Upper lobe of right lung (tissue), 1 donor: ENCODE measurements around the gene TBCA. TPM values are rescaled to one million over a fixed set of nuclear protein-coding genes. Genes with fewer than 3 reads are reported as not detected.

ENCODE experiments used
- ATAC-seq: fragments of 200-7000 bp; cut with Tn5 transposase; one replicate; pipeline ENCODE4 v1.9.1; 2020; ENCODE audit warnings: mild to moderate bottlenecking, moderate library complexity
- DNase-seq: peaks from one replicate; pipeline ENCODE4 v3.0.0-alpha.2; 2020
- H3K27ac ChIP-seq: fragments of 200-600 bp; one replicate; pipeline ENCODE4 v1.8.0; 2022
- H3K27me3 ChIP-seq: fragments of 200-600 bp; one replicate; pipeline ENCODE4 v1.8.0; 2022; ENCODE audit warnings: mild to moderate bottlenecking
- H3K36me3 ChIP-seq: fragments of 200-600 bp; one replicate; pipeline ENCODE4 v1.8.0; 2022
- H3K4me1 ChIP-seq: fragments of 200-600 bp; one replicate; pipeline ENCODE4 v1.8.0; 2022
- H3K4me3 ChIP-seq: fragments of 200-600 bp; one replicate; pipeline ENCODE4 v1.8.0; 2022; ENCODE audit warnings: mild to moderate bottlenecking
- H3K9me3 ChIP-seq: fragments of 200-600 bp; one replicate; pipeline ENCODE4 v1.8.0; 2022
- intact Hi-C: fragments of 100-400 bp; cut with DNase I; formaldehyde crosslinking; loops from one replicate; pipeline ENCODE4 v1.11.0; 2022
- long read RNA-seq: library from polyadenylated mRNA; unstranded; transcript quantifications from one replicate; pipeline ENCODE4 v2.0.0, GENCODE V29; 2021
- total RNA-seq: library from RNA; stranded (reverse); fragmentation: NEBNext Ultra II Directional; extraction: Animal tissue kit (Norgen Biotek cat#: 25700); gene quantifications from one replicate; pipeline ENCODE4 v1.2.1, GENCODE V29; 2021
- TF ChIP-seq, protein P1 (sequence below): fragments of 200-600 bp; IDR thresholded peaks from one replicate; pipeline ENCODE4 v1.8.0; 2022; ENCODE audit warnings: antibody characterized with exemption
- donor health status: DM: no; HTN: yes; CAD: no; lungs with severe emphysema.

TBCA gene
- total RNA-seq: 120 TPM
- long read RNA-seq, transcript TBCA-202 (4 exons, 683 nt): major isoform, 26 of 33 reads
- long read RNA-seq, partial matches to known transcripts: 0 of 33 reads
- long read RNA-seq, other reads (novel, unspliced or antisense): 7 of 33 reads

- Histone ChIP-seq H3K9me3 (no peaks in the 10 kb centered on the region), H3K27me3 (no peaks in the 10 kb centered on the region), H3K4me3 (peak within 1 kb of the TSS; percentile 75), H3K4me1 (peaks cover 27% of the 10 kb centered on the region), H3K27ac (peak within 1 kb of the TSS; percentile 97), H3K36me3 (no peaks in the 10 kb centered on the region)
- ATAC-seq: peak; percentile 97
- peak; percentile 95 for DNase-seq
- TF ChIP-seq, protein P1, sequence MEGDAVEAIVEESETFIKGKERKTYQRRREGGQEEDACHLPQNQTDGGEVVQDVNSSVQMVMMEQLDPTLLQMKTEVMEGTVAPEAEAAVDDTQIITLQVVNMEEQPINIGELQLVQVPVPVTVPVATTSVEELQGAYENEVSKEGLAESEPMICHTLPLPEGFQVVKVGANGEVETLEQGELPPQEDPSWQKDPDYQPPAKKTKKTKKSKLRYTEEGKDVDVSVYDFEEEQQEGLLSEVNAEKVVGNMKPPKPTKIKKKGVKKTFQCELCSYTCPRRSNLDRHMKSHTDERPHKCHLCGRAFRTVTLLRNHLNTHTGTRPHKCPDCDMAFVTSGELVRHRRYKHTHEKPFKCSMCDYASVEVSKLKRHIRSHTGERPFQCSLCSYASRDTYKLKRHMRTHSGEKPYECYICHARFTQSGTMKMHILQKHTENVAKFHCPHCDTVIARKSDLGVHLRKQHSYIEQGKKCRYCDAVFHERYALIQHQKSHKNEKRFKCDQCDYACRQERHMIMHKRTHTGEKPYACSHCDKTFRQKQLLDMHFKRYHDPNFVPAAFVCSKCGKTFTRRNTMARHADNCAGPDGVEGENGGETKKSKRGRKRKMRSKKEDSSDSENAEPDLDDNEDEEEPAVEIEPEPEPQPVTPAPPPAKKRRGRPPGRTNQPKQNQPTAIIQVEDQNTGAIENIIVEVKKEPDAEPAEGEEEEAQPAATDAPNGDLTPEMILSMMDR: peak; percentile 35
- intact Hi-C loops: no loop called here
Measured at GRCh38 chr5:77775790-77776553, at the start of gene TBCA. Gene TBCA (minus strand): TSS chr5:77776339. CDS start chr5:77776257, 82 bp downstream.

DNA sequence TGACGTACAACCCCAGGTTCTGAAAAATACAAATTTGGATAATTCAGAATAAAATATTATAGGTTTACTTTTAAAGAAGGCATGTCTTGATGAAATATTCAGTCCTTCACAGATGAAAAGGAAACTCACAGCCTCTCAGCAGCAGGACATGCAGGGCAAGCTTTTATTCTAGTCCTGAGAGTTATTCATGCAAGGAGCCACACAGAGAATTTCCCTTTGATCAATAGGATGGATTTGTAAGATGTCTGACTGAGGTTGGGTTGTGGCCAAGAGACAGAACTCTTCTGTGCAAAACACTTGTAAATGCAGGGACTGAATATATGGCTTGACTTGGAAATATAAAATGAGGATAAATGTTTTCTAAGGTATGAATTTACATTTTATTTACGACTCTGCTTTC lies 48.8 kb upstream of the TBCA start:
- no peaks in the 10 kb centered on the region for H3K4me1 ChIP-seq
- intact Hi-C loops: no loop called here

GRCh38 chr5:77816686-77817085 lies 40.5 kb upstream of the TBCA start:
- DNase-seq (no peak), ATAC-seq (no peak)
- Histone ChIP-seq H3K4me3 (no peak overlapping the region), H3K27me3 (no peaks in the 10 kb centered on the region), H3K9me3 (no peaks in the 10 kb centered on the region), H3K4me1 (no peaks in the 10 kb centered on the region), H3K27ac (no peak overlapping the region), H3K36me3 (no peaks in the 10 kb centered on the region)
- TF ChIP-seq, protein P1: no peak
- intact Hi-C loops: no loop called here

More for the DNA sequence above, 48.8 kb upstream of the TBCA start:
- Histone ChIP-seq H3K36me3 (no peaks in the 10 kb centered on the region), H3K9me3 (no peaks in the 10 kb centered on the region), H3K4me3 (no peak overlapping the region), H3K27ac (no peak overlapping the region), H3K27me3 (no peaks in the 10 kb centered on the region)
- DNase-seq (no peak), ATAC-seq (no peak)
- TF ChIP-seq, protein P1: no peak

DNA sequence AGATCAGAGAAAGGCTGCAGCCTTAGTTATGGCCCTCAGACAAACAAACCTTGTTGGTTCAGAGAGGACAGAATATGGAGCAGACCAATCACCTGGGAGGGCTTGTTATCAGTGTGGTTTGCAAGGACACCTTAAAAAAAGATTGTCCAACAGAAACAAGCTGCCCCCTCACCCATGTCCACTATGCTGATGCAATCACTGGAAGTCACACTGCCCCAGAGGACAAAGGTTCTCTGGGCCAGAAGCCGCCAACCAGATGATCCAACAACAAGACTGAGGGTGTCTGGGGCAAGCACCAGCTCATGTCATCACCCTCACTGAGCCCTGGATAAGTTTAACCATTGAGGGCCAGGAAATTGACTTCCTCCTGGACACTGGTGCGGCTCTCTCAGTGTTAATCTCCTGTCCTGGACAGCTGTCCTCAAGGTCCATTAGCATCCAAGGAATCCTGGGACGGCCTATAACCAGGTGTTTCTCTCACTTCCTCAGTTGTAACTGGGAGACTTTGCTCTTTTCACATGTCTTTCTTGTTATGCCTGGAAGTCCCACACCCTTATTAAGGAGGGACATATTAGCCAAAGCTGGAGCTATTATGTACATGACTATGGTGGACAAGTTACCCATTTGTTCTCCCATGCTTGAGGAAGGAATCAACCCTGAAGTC lies 36.9 kb upstream of the TBCA start:
- TF ChIP-seq, protein P1: no peak
- no peak for DNase-seq
- H3K27ac ChIP-seq: no peak overlapping the region

GRCh38 chr5:77806213-77806843 lies 30.2 kb upstream of the TBCA start:
- Histone ChIP-seq H3K27me3 (no peaks in the 10 kb centered on the region), H3K36me3 (no peaks in the 10 kb centered on the region), H3K27ac (no peak overlapping the region), H3K9me3 (peaks cover 4% of the 10 kb centered on the region), H3K4me1 (no peaks in the 10 kb centered on the region), H3K4me3 (no peak overlapping the region)
- no peak for ATAC-seq
- intact Hi-C loops: no loop called here
- DNase-seq: no peak
- TF ChIP-seq, protein P1: no peak

More for the DNA sequence above, 36.9 kb upstream of the TBCA start:
- no peaks in the 10 kb centered on the region for H3K4me1 ChIP-seq
- no peak for ATAC-seq
- no peaks in the 10 kb centered on the region for H3K9me3 ChIP-seq
- no peak overlapping the region for H3K4me3 ChIP-seq
- H3K36me3 ChIP-seq: no peaks in the 10 kb centered on the region
- intact Hi-C loops: no loop called here
- H3K27me3 ChIP-seq: no peaks in the 10 kb centered on the region
